ENCODE data around the gene DNAAF5.
A peak's percentile ranks its signal among the peaks of the same experiment; 100 is the strongest.

Gene DNAAF5
- total RNA-seq: 9.4 to 15.9 (median 11.4) reads per million in 3 donors

DNA sequence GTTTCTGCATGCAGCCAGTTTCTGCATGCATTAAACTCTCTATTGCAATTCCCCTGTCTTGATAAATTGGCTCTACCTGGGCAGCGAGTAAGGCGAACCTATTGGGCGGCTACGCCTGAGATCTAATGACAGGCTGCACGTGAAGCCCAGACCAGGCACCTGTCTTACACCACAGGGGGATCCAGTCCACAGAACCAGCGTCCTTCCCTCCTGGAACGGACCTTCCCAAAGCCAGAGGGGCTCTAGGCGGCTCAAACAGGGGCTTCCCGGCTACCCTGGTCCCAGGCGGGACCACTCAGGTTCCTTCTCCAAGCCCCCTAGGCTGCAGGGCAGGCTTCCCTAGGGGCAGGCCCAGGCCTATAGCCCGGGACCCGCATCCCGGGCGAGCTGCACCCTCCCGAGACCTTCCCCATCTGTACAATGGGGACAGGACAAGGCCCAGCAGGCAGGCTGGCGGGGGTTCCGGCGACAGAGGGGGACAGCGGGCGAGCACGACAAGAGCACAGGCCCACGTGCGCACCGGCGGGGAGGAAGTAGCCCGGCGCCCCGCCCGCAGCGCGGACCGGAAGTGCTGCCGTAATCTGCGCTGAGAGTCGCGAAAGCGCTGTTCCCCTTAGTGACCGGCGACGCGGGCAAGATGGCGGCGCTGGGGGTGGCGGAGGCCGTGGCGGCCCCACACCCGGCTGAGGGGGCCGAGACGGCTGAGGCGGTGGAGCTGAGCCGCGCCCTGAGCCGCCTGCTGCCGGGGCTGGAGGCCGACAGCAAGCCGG lies at the start of gene DNAAF5:
Gene DNAAF5 (plus strand): TSS at position 616 of the 770 bp plus-strand sequence. CDS start 22 bp downstream, at position 638.
- Histone ChIP-seq H3K4me1 (ENCODE audit: control insufficient read depth, insufficient read depth, low read length, poor library complexity, severe bottlenecking) (peaks cover 12% of the 10 kb centered on the region), H3K36me3 (ENCODE audit: control insufficient read depth, insufficient read depth, low read length) (peaks cover 11% of the 10 kb centered on the region), H3K27me3 (replicated peaks; ENCODE audit: control insufficient read depth, insufficient read depth, low read length, poor library complexity, severe bottlenecking) (no peaks in the 10 kb centered on the region), H3K9me3 (ENCODE audit: control insufficient read depth, low read length) (no peaks in the 10 kb centered on the region), H3K27ac (ENCODE audit: insufficient read depth, low read length, poor library complexity, severe bottlenecking) (peak within 1 kb of the TSS; percentile 16), H3K4me3 (ENCODE audit: insufficient read depth, low read depth, low read length, poor library complexity, severe bottlenecking) (peak within 1 kb of the TSS; percentile 46)
- peak; percentile 68 to 76 (median 74) for DNase-seq

DNA sequence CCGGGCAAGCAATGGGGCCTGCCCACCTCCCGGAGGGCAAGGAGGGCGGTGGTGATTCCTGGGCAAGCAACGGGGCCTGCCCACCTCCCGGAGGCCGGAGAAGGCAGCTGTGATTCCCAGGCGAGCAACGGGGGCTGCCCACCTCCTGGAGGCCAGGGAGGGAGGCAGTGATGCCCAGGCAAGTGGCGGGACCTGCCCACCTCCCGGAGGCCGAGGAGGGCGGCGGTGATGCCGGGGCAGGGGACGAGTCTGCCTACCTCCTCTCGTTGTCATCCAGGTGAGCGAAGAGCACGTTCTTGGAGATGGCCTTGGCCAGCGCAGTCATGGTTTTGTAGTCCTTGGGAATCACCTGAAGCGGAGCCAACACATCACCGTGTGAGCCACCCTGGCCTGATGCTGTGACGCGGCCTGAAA lies 49.5 kb upstream of the DNAAF5 start:
- Histone ChIP-seq H3K36me3 (ENCODE audit: control insufficient read depth, insufficient read depth, low read length) (no peaks in the 10 kb centered on the region), H3K27ac (ENCODE audit: insufficient read depth, low read length, poor library complexity, severe bottlenecking) (no peak overlapping the region)

DNA sequence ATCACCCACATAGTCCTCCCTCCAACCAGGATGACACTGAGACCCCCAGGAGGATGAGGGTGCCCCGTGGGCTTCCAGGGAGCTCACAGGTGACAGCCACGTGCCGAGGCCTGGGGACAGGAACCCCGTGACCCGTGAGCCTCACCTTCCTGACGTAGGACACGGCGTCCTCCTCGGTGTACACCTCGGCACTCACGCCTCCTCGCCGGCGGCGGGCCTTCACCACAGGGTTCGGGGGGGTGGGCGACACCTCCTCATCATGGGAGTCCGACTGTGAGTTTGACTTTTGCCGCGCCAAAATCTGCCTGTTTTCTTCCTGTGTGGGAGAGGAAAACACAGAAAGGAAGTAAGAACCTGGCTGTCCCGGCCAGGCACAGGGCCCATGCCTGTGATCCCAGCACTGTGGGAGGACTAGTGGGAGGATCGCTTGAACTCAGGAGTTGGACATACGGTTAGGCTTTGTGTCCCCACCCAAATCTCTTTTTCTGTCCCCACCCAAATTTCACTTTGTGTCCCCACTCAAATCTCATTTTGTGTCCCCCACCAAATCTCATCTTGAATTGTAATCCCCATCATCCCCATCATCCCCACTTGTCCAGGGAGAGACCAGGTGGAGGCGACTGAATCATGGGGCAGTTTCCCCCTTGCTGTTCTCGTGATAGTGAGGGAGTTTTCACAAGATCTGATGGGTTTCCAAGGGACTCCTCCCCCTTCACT lies 45.9 kb upstream of the DNAAF5 start:
- DNase-seq: no peak
- Histone ChIP-seq H3K9me3 (ENCODE audit: control insufficient read depth, low read length) (no peaks in the 10 kb centered on the region), H3K36me3 (ENCODE audit: control insufficient read depth, insufficient read depth, low read length) (no peaks in the 10 kb centered on the region), H3K27me3 (replicated peaks; ENCODE audit: control insufficient read depth, insufficient read depth, low read length, poor library complexity, severe bottlenecking) (no peaks in the 10 kb centered on the region), H3K4me1 (ENCODE audit: control insufficient read depth, insufficient read depth, low read length, poor library complexity, severe bottlenecking) (no peaks in the 10 kb centered on the region), H3K4me3 (ENCODE audit: insufficient read depth, low read depth, low read length, poor library complexity, severe bottlenecking) (no peak overlapping the region), H3K27ac (ENCODE audit: insufficient read depth, low read length, poor library complexity, severe bottlenecking) (no peak overlapping the region)

More for the DNA sequence above, 49.5 kb upstream of the DNAAF5 start:
- Histone ChIP-seq H3K4me1 (ENCODE audit: control insufficient read depth, insufficient read depth, low read length, poor library complexity, severe bottlenecking) (no peaks in the 10 kb centered on the region), H3K9me3 (ENCODE audit: control insufficient read depth, low read length) (no peaks in the 10 kb centered on the region), H3K27me3 (replicated peaks; ENCODE audit: control insufficient read depth, insufficient read depth, low read length, poor library complexity, severe bottlenecking) (no peaks in the 10 kb centered on the region), H3K4me3 (ENCODE audit: insufficient read depth, low read depth, low read length, poor library complexity, severe bottlenecking) (no peak overlapping the region)
- no peak for DNase-seq

DNA sequence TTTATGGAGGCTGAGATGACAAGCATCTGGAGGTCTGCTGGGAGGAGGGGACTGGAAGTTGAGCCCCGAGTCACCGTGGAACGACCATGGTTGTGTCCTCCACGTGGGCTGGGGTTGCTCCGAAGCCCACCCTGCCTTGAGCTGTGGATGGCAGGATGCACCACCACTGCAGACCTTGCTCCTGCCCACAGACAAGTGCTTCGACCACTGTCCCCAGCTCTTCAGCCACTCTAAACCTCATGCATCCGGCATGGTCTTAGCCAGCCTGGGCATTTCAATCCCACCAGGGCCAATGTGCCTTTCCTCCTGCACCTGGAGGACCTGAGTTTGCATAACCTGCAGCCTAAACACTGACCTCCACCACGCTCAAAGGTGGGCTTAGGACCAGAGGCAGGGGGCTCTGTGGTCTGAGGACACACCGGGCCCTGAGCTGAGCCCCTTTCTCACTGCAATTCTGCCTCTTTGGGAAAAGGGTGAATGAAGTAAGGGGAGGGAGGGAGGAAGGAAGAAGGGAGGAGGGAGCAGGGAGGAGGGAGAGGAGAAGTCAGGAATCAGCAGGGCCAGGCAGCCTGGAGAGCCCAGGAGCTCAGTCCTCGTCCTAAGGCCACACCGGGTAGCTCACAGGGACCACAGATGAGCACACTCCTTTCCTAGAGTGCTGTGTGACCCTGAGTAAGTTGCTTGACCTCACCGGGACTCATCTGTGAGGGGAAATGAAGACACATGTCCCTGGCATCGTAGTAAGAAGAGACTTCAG lies 44.8 kb upstream of the DNAAF5 start:
- Histone ChIP-seq H3K27ac (ENCODE audit: insufficient read depth, low read length, poor library complexity, severe bottlenecking) (no peak overlapping the region), H3K27me3 (replicated peaks; ENCODE audit: control insufficient read depth, insufficient read depth, low read length, poor library complexity, severe bottlenecking) (no peaks in the 10 kb centered on the region), H3K4me1 (ENCODE audit: control insufficient read depth, insufficient read depth, low read length, poor library complexity, severe bottlenecking) (no peaks in the 10 kb centered on the region), H3K9me3 (ENCODE audit: control insufficient read depth, low read length) (peaks cover 5% of the 10 kb centered on the region), H3K36me3 (ENCODE audit: control insufficient read depth, insufficient read depth, low read length) (no peaks in the 10 kb centered on the region), H3K4me3 (ENCODE audit: insufficient read depth, low read depth, low read length, poor library complexity, severe bottlenecking) (no peak overlapping the region)
- DNase-seq: no peak

DNA sequence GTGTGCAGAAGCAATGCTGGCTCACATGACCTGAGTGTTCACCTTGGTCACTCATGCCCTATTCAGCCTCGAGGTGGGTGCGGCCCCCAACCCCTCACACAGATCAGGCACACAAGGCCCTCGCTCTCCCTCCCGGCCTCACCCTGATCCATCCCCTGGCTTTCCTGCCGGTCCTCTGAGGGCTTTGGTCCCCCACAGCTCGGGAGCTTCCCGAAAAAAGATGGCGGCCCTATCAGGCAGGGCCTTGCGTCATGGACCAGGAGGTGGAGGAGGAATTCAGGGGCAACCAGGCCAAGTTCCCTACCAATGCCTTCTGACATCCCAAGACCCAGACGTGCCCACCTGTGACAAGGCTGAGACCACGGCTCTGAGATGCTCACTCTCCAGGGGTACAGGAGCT lies 43.7 kb upstream of the DNAAF5 start:
- no peaks in the 10 kb centered on the region for H3K4me1 ChIP-seq (ENCODE audit: control insufficient read depth, insufficient read depth, low read length, poor library complexity, severe bottlenecking)
- H3K4me3 ChIP-seq (ENCODE audit: insufficient read depth, low read depth, low read length, poor library complexity, severe bottlenecking): no peak overlapping the region
- H3K9me3 ChIP-seq (ENCODE audit: control insufficient read depth, low read length): peaks cover 5% of the 10 kb centered on the region
- no peak for DNase-seq
- no peaks in the 10 kb centered on the region for H3K27me3 ChIP-seq (replicated peaks; ENCODE audit: control insufficient read depth, insufficient read depth, low read length, poor library complexity, severe bottlenecking)
- no peaks in the 10 kb centered on the region for H3K36me3 ChIP-seq (ENCODE audit: control insufficient read depth, insufficient read depth, low read length)
- no peak overlapping the region for H3K27ac ChIP-seq (ENCODE audit: insufficient read depth, low read length, poor library complexity, severe bottlenecking)

DNA sequence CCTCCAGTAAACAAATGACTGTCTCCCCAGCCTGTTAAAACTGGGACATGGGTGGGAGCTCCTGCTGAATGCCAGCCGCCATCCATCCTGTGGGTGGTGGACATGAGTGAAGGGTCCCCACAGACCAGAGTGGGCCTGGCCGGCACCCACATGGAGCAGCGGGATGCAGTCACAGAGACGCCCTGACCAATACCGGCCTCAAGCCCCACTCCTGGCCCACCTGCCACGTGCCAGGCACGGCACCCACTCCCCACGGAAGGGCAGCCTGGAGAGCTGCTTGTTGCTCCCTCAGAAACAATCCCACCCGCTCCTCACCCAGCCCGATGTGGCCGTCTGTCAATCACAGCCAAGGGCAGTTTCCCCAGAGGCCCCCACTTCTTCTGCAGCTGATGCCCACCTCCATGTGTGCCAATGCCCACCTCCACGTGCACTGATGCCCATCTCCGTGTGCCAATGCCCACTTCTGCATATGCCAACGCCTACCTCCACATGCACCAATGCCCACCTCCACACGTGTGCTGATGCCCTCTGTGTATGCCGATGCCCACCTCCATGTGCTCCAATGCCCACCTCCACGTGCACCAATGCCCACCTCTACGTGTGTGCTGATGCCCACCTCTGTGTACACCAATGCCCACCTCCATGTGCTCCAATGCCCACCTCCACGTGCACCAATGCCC lies 42.8 kb upstream of the DNAAF5 start:
- H3K9me3 ChIP-seq (ENCODE audit: control insufficient read depth, low read length): peaks cover 9% of the 10 kb centered on the region
- no peak for DNase-seq
- no peak overlapping the region for H3K4me3 ChIP-seq (ENCODE audit: insufficient read depth, low read depth, low read length, poor library complexity, severe bottlenecking)
- no peak overlapping the region for H3K27ac ChIP-seq (ENCODE audit: insufficient read depth, low read length, poor library complexity, severe bottlenecking)
- no peaks in the 10 kb centered on the region for H3K36me3 ChIP-seq (ENCODE audit: control insufficient read depth, insufficient read depth, low read length)
- H3K4me1 ChIP-seq (ENCODE audit: control insufficient read depth, insufficient read depth, low read length, poor library complexity, severe bottlenecking): no peaks in the 10 kb centered on the region
- no peaks in the 10 kb centered on the region for H3K27me3 ChIP-seq (replicated peaks; ENCODE audit: control insufficient read depth, insufficient read depth, low read length, poor library complexity, severe bottlenecking)

DNA sequence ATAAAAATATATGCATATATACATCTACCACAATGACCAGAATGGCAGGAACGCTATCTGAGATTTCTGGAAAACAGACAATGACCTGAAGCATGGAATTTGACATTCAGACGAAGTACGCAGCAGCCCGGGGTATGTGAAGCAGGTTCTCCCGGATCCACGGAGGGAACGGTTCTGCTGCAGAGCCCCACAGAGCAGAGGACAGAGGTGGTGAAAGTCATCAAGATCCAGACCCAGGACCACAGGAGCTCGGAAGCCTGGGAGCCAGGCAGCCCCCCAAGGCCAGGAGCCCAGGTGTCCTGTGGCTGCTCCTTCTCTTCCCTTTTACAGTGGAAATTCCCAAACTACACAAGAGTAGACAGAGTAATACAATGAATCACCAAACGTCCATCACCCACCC lies 42.1 kb upstream of the DNAAF5 start:
- no peaks in the 10 kb centered on the region for H3K4me1 ChIP-seq (ENCODE audit: control insufficient read depth, insufficient read depth, low read length, poor library complexity, severe bottlenecking)
- H3K9me3 ChIP-seq (ENCODE audit: control insufficient read depth, low read length): peaks cover 10% of the 10 kb centered on the region
- no peak for DNase-seq
- no peak overlapping the region for H3K27ac ChIP-seq (ENCODE audit: insufficient read depth, low read length, poor library complexity, severe bottlenecking)
- no peaks in the 10 kb centered on the region for H3K36me3 ChIP-seq (ENCODE audit: control insufficient read depth, insufficient read depth, low read length)
- no peak overlapping the region for H3K4me3 ChIP-seq (ENCODE audit: insufficient read depth, low read depth, low read length, poor library complexity, severe bottlenecking)
- H3K27me3 ChIP-seq (replicated peaks; ENCODE audit: control insufficient read depth, insufficient read depth, low read length, poor library complexity, severe bottlenecking): no peaks in the 10 kb centered on the region

DNA sequence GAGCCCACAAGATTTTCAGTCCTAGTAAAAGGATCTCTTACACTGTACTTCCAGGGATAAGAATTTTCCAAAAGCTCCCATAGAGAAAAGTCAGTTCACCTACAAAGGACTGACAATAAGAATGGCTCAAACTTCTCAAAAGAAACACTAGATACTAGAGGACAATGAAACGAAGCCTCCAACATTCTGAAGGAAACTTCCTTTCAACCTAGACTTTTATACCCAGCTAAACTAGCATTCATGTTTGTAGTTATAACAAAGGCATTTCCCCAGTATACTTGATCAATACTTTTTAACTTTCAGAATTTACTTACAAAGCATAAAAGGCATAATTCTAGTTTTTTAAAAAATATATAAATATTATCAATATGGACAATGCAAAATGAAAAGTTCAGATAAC lies 41.0 kb upstream of the DNAAF5 start:
- Histone ChIP-seq H3K9me3 (ENCODE audit: control insufficient read depth, low read length) (peaks cover 10% of the 10 kb centered on the region), H3K27ac (ENCODE audit: insufficient read depth, low read length, poor library complexity, severe bottlenecking) (no peak overlapping the region), H3K36me3 (ENCODE audit: control insufficient read depth, insufficient read depth, low read length) (no peaks in the 10 kb centered on the region), H3K27me3 (replicated peaks; ENCODE audit: control insufficient read depth, insufficient read depth, low read length, poor library complexity, severe bottlenecking) (no peaks in the 10 kb centered on the region), H3K4me1 (ENCODE audit: control insufficient read depth, insufficient read depth, low read length, poor library complexity, severe bottlenecking) (no peaks in the 10 kb centered on the region), H3K4me3 (ENCODE audit: insufficient read depth, low read depth, low read length, poor library complexity, severe bottlenecking) (no peak overlapping the region)
- DNase-seq: no peak

DNA sequence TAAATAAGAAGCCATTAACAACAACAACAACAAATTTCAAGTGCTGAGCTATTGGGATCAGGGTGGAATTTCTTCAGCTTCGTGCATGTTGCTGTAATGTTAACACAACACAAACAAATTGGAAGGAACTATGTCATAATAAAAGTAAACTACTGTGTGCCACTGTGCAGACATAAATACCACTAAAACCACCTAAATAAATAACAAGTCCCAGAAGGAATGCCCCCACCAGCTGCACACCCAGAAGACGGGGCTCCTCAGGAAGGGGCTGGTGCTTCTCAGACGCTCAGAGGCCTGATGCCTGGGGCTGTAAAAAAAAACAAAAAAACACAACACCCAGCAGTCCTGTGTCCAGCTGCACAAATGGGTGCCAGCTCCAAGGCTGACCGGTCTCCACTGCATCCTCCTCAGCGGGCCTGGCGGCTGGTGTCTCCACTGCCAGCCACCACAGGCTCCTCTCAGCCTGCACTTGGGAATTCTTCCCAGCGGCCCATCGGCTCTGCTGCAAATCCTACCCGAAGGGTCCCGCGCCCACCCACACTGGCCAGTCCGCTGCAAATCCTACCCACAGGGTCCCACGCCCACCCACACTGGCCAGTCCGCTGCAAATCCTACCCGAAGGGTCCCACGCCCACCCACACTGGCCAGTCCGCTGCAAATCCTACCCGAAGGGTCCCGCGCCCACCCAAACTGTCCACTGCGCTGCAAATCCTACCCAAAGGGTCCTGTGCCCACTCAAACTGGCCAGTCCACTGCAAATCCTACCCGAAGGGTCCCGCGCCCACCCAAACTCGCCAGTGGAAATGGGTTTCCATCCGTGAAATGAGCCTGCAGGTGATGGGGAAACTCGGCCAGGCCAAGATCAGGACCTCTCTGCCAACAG lies 35.8 kb upstream of the DNAAF5 start:
- no peaks in the 10 kb centered on the region for H3K27me3 ChIP-seq (replicated peaks; ENCODE audit: control insufficient read depth, insufficient read depth, low read length, poor library complexity, severe bottlenecking)
- no peak overlapping the region for H3K27ac ChIP-seq (ENCODE audit: insufficient read depth, low read length, poor library complexity, severe bottlenecking)
- H3K9me3 ChIP-seq (ENCODE audit: control insufficient read depth, low read length): peaks cover 10% of the 10 kb centered on the region

More for the DNA sequence above, 35.8 kb upstream of the DNAAF5 start:
- Histone ChIP-seq H3K4me1 (ENCODE audit: control insufficient read depth, insufficient read depth, low read length, poor library complexity, severe bottlenecking) (no peaks in the 10 kb centered on the region), H3K36me3 (ENCODE audit: control insufficient read depth, insufficient read depth, low read length) (no peaks in the 10 kb centered on the region), H3K4me3 (ENCODE audit: insufficient read depth, low read depth, low read length, poor library complexity, severe bottlenecking) (no peak overlapping the region)
- DNase-seq: no peak
